BJ (cell line): ENCODE measurements around the gene CUBN. TPM values are rescaled to one million over a fixed set of nuclear protein-coding genes. Genes with fewer than 3 reads are reported as not detected.

Experiments
- CTCF ChIA-PET: fragments of 350-600 bp; formaldehyde crosslinking; extraction: SDS; loops from one replicate; lab custom pipeline; 2021; ENCODE audit warnings: antibody characterized with exemption, inconsistent platforms; lab: Yijun Ruan, JAX
- POLR2A ChIA-PET: fragments of 300-600 bp; sonication (Branson Sonifier 250); formaldehyde crosslinking; extraction: SDS; loops from one replicate; lab custom pipeline; 2021; ENCODE audit warnings: antibody characterized with exemption; lab: Charles Lee
- DNase-seq: peaks from one replicate; pipeline ENCODE4 v3.0.0-alpha.2; 2011; ENCODE audit warnings: low read depth
- H3K27me3 ChIP-seq: 2 replicates; pipeline ENCODE4 v1.6.0; 2011; ENCODE audit warnings: low read length; ENCODE audit not compliant: control insufficient read depth, insufficient read depth
- H3K36me3 ChIP-seq: 2 replicates; pipeline ENCODE4 v1.5.1; 2011; ENCODE audit warnings: low read length; ENCODE audit not compliant: control insufficient read depth, insufficient read depth
- H3K4me3 ChIP-seq: 2 replicates; pipeline ENCODE4 v1.5.1; 2011; ENCODE audit warnings: low read depth, mild to moderate bottlenecking, control low read depth, low read length
- polyA plus RNA-seq: library from polyadenylated mRNA; depleted of rRNA; stranded (reverse); fragments of >200 nt; gene quantifications from 2 replicates; pipeline ENCODE4 v1.2.3, GENCODE V29; 2011
- TF ChIP-seq, protein P1 (sequence below): IDR thresholded peaks from 2 replicates; pipeline ENCODE4 v1.5.1; 2011; ENCODE audit warnings: low read depth, mild to moderate bottlenecking, control low read depth, inconsistent platforms, low read length, moderate library complexity; ENCODE audit not compliant: insufficient read depth

CUBN gene
- polyA plus RNA-seq, 1 experiment, result 0.39 TPM

- H3K27me3 ChIP-seq, result no peaks in the 10 kb centered on the region
- ChIA-PET POLR2A (no interaction called here), CTCF (interaction anchor here (1.5 to 1.9 kb wide), 3 partner anchors 98 to 241 kb away, joined by 3 to 5 read pairs (median 4); partner anchors contain the start of gene VIM)
- TF ChIP-seq, protein P1, sequence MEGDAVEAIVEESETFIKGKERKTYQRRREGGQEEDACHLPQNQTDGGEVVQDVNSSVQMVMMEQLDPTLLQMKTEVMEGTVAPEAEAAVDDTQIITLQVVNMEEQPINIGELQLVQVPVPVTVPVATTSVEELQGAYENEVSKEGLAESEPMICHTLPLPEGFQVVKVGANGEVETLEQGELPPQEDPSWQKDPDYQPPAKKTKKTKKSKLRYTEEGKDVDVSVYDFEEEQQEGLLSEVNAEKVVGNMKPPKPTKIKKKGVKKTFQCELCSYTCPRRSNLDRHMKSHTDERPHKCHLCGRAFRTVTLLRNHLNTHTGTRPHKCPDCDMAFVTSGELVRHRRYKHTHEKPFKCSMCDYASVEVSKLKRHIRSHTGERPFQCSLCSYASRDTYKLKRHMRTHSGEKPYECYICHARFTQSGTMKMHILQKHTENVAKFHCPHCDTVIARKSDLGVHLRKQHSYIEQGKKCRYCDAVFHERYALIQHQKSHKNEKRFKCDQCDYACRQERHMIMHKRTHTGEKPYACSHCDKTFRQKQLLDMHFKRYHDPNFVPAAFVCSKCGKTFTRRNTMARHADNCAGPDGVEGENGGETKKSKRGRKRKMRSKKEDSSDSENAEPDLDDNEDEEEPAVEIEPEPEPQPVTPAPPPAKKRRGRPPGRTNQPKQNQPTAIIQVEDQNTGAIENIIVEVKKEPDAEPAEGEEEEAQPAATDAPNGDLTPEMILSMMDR, result no peak
- no peaks in the 10 kb centered on the region for H3K36me3 ChIP-seq
- no peak for DNase-seq
- no peak overlapping the region for H3K4me3 ChIP-seq
Observed at GRCh38 chr10:16988900-16989299, 140.7 kb downstream of the CUBN start.

DNA sequence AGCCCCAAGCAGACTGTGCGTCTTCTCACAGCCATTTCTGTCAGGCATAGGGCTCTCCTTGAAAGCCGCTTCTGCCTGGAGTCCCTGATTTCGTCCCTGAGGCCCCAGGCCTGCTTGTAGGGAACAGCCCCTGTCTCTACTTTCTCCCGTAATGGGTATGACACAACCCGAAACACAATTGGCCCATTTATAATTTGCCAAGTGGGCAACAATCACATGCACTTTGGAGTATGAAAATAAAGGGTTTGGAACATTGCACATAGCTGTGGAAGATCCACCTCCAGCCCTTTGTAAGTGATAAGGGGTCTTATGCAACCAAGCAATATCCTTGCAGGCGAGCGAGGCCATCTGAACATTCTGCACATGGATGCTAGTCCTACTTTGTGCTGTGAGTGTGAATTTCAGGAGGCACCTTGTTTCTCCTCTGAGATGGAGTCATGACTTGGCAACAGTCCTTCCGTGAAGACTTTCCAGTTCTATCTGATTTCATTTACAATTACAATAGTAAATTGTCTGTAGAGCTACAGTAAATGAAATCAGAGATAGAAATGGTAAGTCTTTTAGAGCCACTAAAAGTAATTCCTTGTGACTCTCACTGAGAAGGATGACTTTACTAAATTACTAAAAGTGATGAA lies 141.5 kb downstream of the CUBN start:
- CTCF ChIA-PET, result interaction anchor here (1.0 to 1.9 kb wide), 5 partner anchors 14 to 242 kb away, joined by 3 to 5 read pairs (median 4); partner anchors contain the start of gene VIM
- no peak for DNase-seq
- no peaks in the 10 kb centered on the region for H3K27me3 ChIP-seq
- TF ChIP-seq, protein P1, result no peak
- H3K36me3 ChIP-seq, result no peaks in the 10 kb centered on the region
- H3K4me3 ChIP-seq, result no peak overlapping the region
- POLR2A ChIA-PET, result no interaction called here

DNA sequence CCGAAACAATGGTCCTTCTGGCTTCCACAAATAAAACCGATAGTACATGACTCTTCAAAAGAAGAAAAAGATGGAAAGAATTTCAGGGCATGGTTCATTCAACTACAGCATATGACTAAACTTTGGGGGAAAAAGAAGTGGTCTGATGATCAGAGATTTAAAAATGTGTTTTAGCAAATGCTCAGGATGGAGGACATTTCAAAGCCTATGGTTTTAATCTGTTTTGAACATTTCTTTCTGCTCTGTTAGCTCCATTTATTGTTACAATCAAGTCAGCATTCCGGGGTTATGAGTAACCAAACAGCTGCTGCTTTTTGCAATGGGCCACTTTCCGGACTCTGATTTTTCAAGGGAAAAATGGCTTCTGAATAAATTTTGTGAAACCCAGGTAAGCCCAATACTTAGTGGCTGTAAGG lies 142.4 kb downstream of the CUBN start:
- CTCF ChIA-PET, result interaction anchor here (1.3 to 1.9 kb wide), 5 partner anchors 9 to 242 kb away, joined by 3 to 9 read pairs (median 4); partner anchors contain the start of gene VIM
- POLR2A ChIA-PET, result interaction anchor here (0.6 kb wide), 1 partner anchor 225 kb away, joined by 4 read pairs; no protein-coding TSS in a partner anchor
- no peak for DNase-seq
- H3K27me3 ChIP-seq, result no peaks in the 10 kb centered on the region
- TF ChIP-seq, protein P1, result no peak
- no peaks in the 10 kb centered on the region for H3K36me3 ChIP-seq
- no peak overlapping the region for H3K4me3 ChIP-seq

GRCh38 chr10:16986406-16987205 lies 143.0 kb downstream of the CUBN start:
- Histone ChIP-seq H3K4me3 (no peak overlapping the region), H3K27me3 (no peaks in the 10 kb centered on the region), H3K36me3 (no peaks in the 10 kb centered on the region)
- CTCF ChIA-PET, result interaction anchor here (0.6 to 1.9 kb wide), 4 partner anchors 10 to 15 kb away, joined by 3 to 9 read pairs (median 4); no protein-coding TSS in a partner anchor
- POLR2A ChIA-PET, result interaction anchor here (0.6 to 1.1 kb wide), 5 partner anchors 18 to 246 kb away, joined by 3 to 6 read pairs (median 4); no protein-coding TSS in a partner anchor
- TF ChIP-seq, protein P1, result no peak
- DNase-seq, result no peak

DNA sequence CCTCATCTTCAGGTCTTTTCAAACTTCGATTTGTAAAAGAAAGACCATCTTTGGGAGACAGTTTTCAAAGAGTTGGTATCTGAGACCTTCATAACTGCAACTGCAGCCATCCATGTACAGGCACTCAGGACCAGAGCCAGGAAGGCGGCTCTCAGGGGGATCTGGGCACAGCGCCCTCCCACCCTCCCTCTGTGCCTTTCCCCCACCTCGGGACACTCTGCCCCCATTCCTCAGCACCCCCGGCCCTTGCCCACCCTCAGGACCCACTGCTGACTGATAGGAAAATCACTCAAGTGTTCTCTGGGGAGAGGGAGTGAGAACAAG lies 143.6 kb downstream of the CUBN start:
- POLR2A ChIA-PET, result interaction anchor here (0.9 to 1.1 kb wide), 4 partner anchors 18 to 247 kb away, joined by 3 to 4 read pairs (median 4); no protein-coding TSS in a partner anchor
- CTCF ChIA-PET, result interaction anchor here (1.4 to 1.9 kb wide), 2 partner anchors 10 to 14 kb away, joined by 5 to 9 read pairs; no protein-coding TSS in a partner anchor

More for the DNA sequence above, 143.6 kb downstream of the CUBN start:
- H3K27me3 ChIP-seq, result no peaks in the 10 kb centered on the region
- no peak overlapping the region for H3K4me3 ChIP-seq
- no peak for DNase-seq
- no peaks in the 10 kb centered on the region for H3K36me3 ChIP-seq
- TF ChIP-seq, protein P1, result no peak
